OCI-LY7 (cell line): ENCODE measurements around the gene IGFBP4.

ENCODE experiments used
- EZH2phosphoT487 ChIP-seq: fragments of 200-600 bp; sonication (generic); IDR thresholded peaks from 2 replicates; pipeline ENCODE4 v1.6.1; 2018; ENCODE audit warnings: low read depth, borderline replicate concordance, mild to moderate bottlenecking, mixed run types, antibody characterized with exemption, low read length, moderate library complexity, mixed read lengths
- TF ChIP-seq, protein P1 (sequence below): fragments of 200-600 bp; sonication (generic); conservative IDR thresholded peaks from 2 replicates; pipeline ENCODE4 v1.5.1; 2014; ENCODE audit warnings: mild to moderate bottlenecking, antibody characterized with exemption, low read length, moderate library complexity, mixed read lengths

- TF ChIP-seq, protein P1, sequence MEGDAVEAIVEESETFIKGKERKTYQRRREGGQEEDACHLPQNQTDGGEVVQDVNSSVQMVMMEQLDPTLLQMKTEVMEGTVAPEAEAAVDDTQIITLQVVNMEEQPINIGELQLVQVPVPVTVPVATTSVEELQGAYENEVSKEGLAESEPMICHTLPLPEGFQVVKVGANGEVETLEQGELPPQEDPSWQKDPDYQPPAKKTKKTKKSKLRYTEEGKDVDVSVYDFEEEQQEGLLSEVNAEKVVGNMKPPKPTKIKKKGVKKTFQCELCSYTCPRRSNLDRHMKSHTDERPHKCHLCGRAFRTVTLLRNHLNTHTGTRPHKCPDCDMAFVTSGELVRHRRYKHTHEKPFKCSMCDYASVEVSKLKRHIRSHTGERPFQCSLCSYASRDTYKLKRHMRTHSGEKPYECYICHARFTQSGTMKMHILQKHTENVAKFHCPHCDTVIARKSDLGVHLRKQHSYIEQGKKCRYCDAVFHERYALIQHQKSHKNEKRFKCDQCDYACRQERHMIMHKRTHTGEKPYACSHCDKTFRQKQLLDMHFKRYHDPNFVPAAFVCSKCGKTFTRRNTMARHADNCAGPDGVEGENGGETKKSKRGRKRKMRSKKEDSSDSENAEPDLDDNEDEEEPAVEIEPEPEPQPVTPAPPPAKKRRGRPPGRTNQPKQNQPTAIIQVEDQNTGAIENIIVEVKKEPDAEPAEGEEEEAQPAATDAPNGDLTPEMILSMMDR = no peak
- TF ChIP-seq EZH2phosphoT487 = no peak
Observed at GRCh38 chr17:40483679-40484078, 40.4 kb downstream of the IGFBP4 start.
